Endothelial cell of umbilical vein (primary cell): Measurements from ENCODE around the gene OR4K17. TPM values are rescaled to one million over a fixed set of nuclear protein-coding genes. Genes with fewer than 3 reads are reported as not detected.
"Not testable (repeated sequence)": the region's sequence is repeated elsewhere in the genome, so short reads cannot be mapped to it uniquely, and the experiment has no call there.

ENCODE experiments used
- BruUV-seq: library from RNA; stranded (reverse); fragments of 400-500 nt; replicated peaks from 2 replicates; lab custom pipeline; 2021; lab: Mats Ljungman, UMichigan
- CTCF ChIA-PET: fragments of 300-600, 350-600 bp; sonication (Branson Sonifier 250); formaldehyde crosslinking; loops from one replicate; lab custom pipeline; 2021; ENCODE audit warnings: antibody characterized with exemption, inconsistent platforms; lab: Charles Lee
- POLR2A ChIA-PET: fragments of 300-600, 350-600 bp; sonication (Branson Sonifier 250); formaldehyde crosslinking; loops from one replicate; lab custom pipeline; 2021; ENCODE audit warnings: antibody characterized with exemption, inconsistent platforms; lab: Charles Lee
- DNase-seq: peaks from one replicate; pipeline ENCODE4 v3.0.0-alpha.2; 2011; ENCODE audit warnings: low read depth, low spot score
- FAIRE-seq: peaks from 2 replicates; lab custom pipeline; 2011; peaks lifted over from hg19 to GRCh38; lab: Jason Lieb, UNC
- H2AFZ ChIP-seq: 2 replicates; pipeline ENCODE4 v1.6.0; 2012; ENCODE audit warnings: low read depth, low read length, control low read depth, inconsistent platforms
- H3K27ac ChIP-seq: 2 replicates; pipeline ENCODE4 v1.5.1; 2011; ENCODE audit warnings: low read depth, mild to moderate bottlenecking, control low read depth, low read length, moderate library complexity; ENCODE audit not compliant: insufficient read depth
- H3K27me3 ChIP-seq, 2 experiments: 2 replicates each; pipeline versions ENCODE4 v1.6.0 to v1.6.1; 2011; ENCODE audit warnings: low read length in 2 of 2, mixed read lengths in 1 of 2; ENCODE audit not compliant: control insufficient read depth in 2 of 2, insufficient read depth in 2 of 2
- H3K36me3 ChIP-seq, 2 experiments: 2 replicates in 1 of 2; 3 replicates in 1 of 2; pipeline ENCODE4 v1.5.1; 2011; ENCODE audit warnings: low read length in 2 of 2, mild to moderate bottlenecking in 1 of 2, moderate library complexity in 1 of 2; ENCODE audit not compliant: control insufficient read depth in 2 of 2, insufficient read depth in 2 of 2; ENCODE audit errors: extremely low read depth in 1 of 2
- H3K4me1 ChIP-seq: 3 replicates; pipeline ENCODE4 v1.5.1; 2011; ENCODE audit warnings: mild to moderate bottlenecking, low read length; ENCODE audit not compliant: control insufficient read depth, insufficient read depth; ENCODE audit errors: extremely low read depth
- H3K4me2 ChIP-seq: 2 replicates; pipeline ENCODE4 v1.6.1; 2011; ENCODE audit warnings: low read length, control low read depth, mixed read lengths; ENCODE audit not compliant: insufficient read depth
- H3K4me3 ChIP-seq, 3 experiments: fragments of 200-600 bp in 1 of 3; sonication (generic), shearing (Covaris generic) in 1 of 3; replicated peaks in 1 of 3; 2 replicates each; pipeline ENCODE4 v1.5.1; 2011 to 2016; ENCODE audit warnings: control low read depth in 3 of 3, low read length in 3 of 3, mild to moderate bottlenecking in 2 of 3, inconsistent platforms in 1 of 3, low read depth in 1 of 3, moderate library complexity in 1 of 3; ENCODE audit not compliant: insufficient read depth in 1 of 3
- H3K79me2 ChIP-seq: 2 replicates; pipeline ENCODE4 v1.6.0; 2012; ENCODE audit warnings: low read length, inconsistent platforms; ENCODE audit not compliant: control insufficient read depth, insufficient read depth
- H3K9ac ChIP-seq: replicated peaks from 2 replicates; pipeline ENCODE3; 2011; ENCODE audit warnings: low read length, control low read depth; ENCODE audit not compliant: insufficient read depth; ENCODE audit errors: extremely low read depth
- H3K9me1 ChIP-seq: replicated peaks from 3 replicates; pipeline ENCODE4 v1.6.0; 2011; ENCODE audit warnings: mild to moderate bottlenecking, low read length; ENCODE audit not compliant: control insufficient read depth, insufficient read depth; ENCODE audit errors: extremely low read depth
- H3K9me3 ChIP-seq: replicated peaks from 2 replicates; pipeline ENCODE4 v1.5.1; 2012; ENCODE audit warnings: low read length, inconsistent platforms; ENCODE audit not compliant: control insufficient read depth, insufficient read depth
- H4K20me1 ChIP-seq: replicated peaks from 2 replicates; pipeline ENCODE3; 2011; ENCODE audit warnings: mild to moderate bottlenecking, low read length; ENCODE audit not compliant: control insufficient read depth, insufficient read depth; ENCODE audit errors: extremely low read depth
- CTCF ChIP-seq, 2 donors: IDR thresholded peaks; 1 replicate in 1 of 2; 2 replicates in 1 of 2; pipeline ENCODE4 v1.5.1; 2011; ENCODE audit warnings: low read length in 2 of 2, mild to moderate bottlenecking in 2 of 2, moderate library complexity in 2 of 2, control low read depth in 1 of 2, inconsistent platforms in 1 of 2, low read depth in 1 of 2; ENCODE audit not compliant: insufficient read depth in 1 of 2; ENCODE audit errors: extremely low read depth in 1 of 2
- FOS ChIP-seq: IDR thresholded peaks from 2 replicates; pipeline ENCODE4 v1.6.1; 2011; ENCODE audit warnings: mild to moderate bottlenecking, low read length, moderate library complexity, borderline replicate concordance; ENCODE audit not compliant: insufficient read depth
- JUN ChIP-seq: IDR thresholded peaks from 2 replicates; pipeline ENCODE4 v1.6.1; 2011; ENCODE audit warnings: borderline replicate concordance, low read depth; ENCODE audit not compliant: insufficient read length, insufficient read depth
- MYC ChIP-seq: IDR thresholded peaks from one replicate; pipeline ENCODE4 v1.6.1; 2011; ENCODE audit warnings: mild to moderate bottlenecking, low read depth, low read length
- POLR2A ChIP-seq: IDR thresholded peaks from 2 replicates; pipeline ENCODE4 v1.6.1; 2012; ENCODE audit warnings: low read depth, mild to moderate bottlenecking, control low read depth, low read length
- POLR2AphosphoS5 ChIP-seq: IDR thresholded peaks from 2 replicates; pipeline ENCODE4 v1.6.1; 2012; ENCODE audit warnings: low read depth, mild to moderate bottlenecking, control low read depth, low read length, moderate library complexity; ENCODE audit not compliant: insufficient read depth
- dilution Hi-C: fragments of 300-500 bp; cut with MboI; formaldehyde crosslinking; loops from one replicate; pipeline ENCODE4 v1.15.0; 2019; ENCODE audit warnings: low sequenced_read_pairs; ENCODE audit not compliant: extremely low pct_ligation_motif_present
- intact Hi-C: fragments of 100-400 bp; cut with micrococcal nuclease; formaldehyde crosslinking; loops from one replicate; pipeline ENCODE4 v1.10.0; 2022
- polyA plus RNA-seq, 4 experiments: library from polyadenylated mRNA; depleted of rRNA in 3 of 4; stranded (reverse) in 3 of 4; unstranded in 1 of 4; fragments of >200 nt; gene quantifications; 2 replicates each; pipeline versions ENCODE4 v1.2.1 to v1.2.3, GENCODE V29; 2011 to 2012; ENCODE audit warnings: missing spikeins in 1 of 4
- total RNA-seq: library from RNA; stranded (reverse); gene quantifications from 2 replicates; pipeline ENCODE4 v1.2.3, GENCODE V29; 2021

OR4K17 gene
- total and polyA plus RNA-seq, 2 donors (not counting 3 experiments of a cell fraction or from before 2014, with no cell fraction given): not detected

- POLR2A ChIA-PET: no interaction called here
- Histone ChIP-seq H3K27me3 (no peaks in the 10 kb centered on the region), H4K20me1 (no peaks in the 10 kb centered on the region), H3K79me2 (no peaks in the 10 kb centered on the region), H3K27ac (no peak overlapping the region), H2AFZ (no peak overlapping the region), H3K4me2 (no peak overlapping the region), H3K4me1 (no peaks in the 10 kb centered on the region), H3K9me3 (peaks cover 1% of the 10 kb centered on the region), H3K4me3 (no peak overlapping the region), H3K9ac (no peak overlapping the region), H3K9me1 (no peaks in the 10 kb centered on the region), H3K36me3 (no peaks in the 10 kb centered on the region)
- TF ChIP-seq FOS (no peak), POLR2A (no peak), CTCF (IDR thresholded peaks at IDR 0.05; ENCODE audit: extremely low read depth in 1 of 2, insufficient read depth in 1 of 2, low read depth in 1 of 2, low read length in 2 of 2) (no peak), MYC (no peak), JUN (no peak), POLR2AphosphoS5 (no peak)
- BruUV-seq: no TSS peak
- dilution Hi-C loops (no loop called here), intact Hi-C loops (no loop called here)
- DNase-seq (no peak), FAIRE-seq (no peak)
- CTCF ChIA-PET: no interaction called here
Measured at GRCh38 chr14:20093442-20093841, 17.1 kb upstream of the OR4K17 start.

DNA sequence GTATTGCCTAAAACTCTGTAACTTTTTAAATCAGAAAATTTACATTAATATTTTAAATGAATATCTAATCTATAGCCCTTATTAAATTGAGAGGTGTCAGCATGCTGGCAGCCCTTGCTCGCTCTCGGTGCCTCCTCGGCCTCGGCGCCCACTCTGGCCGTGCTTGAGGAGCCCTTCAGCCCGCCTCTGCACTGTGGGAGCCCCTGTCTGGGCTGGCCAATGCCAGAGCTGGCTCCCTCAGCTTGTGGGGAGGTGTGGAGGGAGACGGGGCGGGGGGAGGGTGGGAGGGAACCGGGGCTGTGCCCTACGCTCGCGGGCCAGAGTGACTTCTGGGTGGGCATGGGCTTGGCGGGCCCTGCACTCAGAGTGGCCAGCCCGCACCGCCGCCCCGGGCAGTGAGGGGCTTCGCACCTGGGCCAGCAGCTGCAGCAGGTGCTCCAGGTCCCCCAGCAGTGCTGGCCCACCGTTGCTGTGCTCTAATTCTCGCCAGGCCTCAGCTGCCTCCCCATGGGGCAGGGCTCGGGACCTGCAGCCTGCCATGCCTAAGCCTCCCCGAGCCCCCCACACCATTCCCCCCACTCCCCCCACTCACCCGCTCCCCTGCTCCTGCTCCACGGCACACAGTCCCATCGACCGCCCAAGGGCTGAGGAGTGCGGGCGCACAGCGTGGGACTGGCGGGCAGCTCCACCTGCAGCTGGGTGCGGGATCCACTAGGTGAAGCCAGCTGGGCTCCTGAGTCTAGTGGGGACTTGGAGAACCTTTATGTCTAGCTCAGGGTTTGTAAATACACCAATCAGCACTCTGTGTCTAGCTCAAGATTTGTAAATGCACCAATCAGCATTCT lies 11.4 kb upstream of the OR4K17 start:
- intact Hi-C loops, H3K9me3 ChIP-seq, POLR2A ChIA-PET, H4K20me1 ChIP-seq, DNase-seq, H3K9me1 ChIP-seq, CTCF ChIA-PET, H3K27me3 ChIP-seq, H3K79me2 ChIP-seq, H3K4me1 ChIP-seq, H3K27ac ChIP-seq, H3K4me2 ChIP-seq, BruUV-seq, FAIRE-seq, H3K9ac ChIP-seq, dilution Hi-C loops, H2AFZ ChIP-seq, H3K4me3 ChIP-seq, H3K36me3 ChIP-seq: not testable (repeated sequence)
